Measurements from ENCODE around the gene ADAM11. TPM values are rescaled to one million over a fixed set of nuclear protein-coding genes. Genes with fewer than 3 reads are reported as not detected.

ADAM11 gene
- total and polyA plus RNA-seq, 2 of the 13 experiments (the other 11 are each of a cell fraction or from before 2014, with no cell fraction given), result 0.38 to 0.91 TPM

- H3K27me3 ChIP-seq (ENCODE audit: control insufficient read depth in 1 of 2, insufficient read depth in 2 of 2, low read length in 2 of 2), result peaks cover 3 to 38% of the 10 kb centered on the region in 2 experiments
- in situ Hi-C loops (cut with HindIII; ENCODE audit: extremely low pct_ligation_motif_present, low pct_unique_long_range_greater_than_20kb), result no loop called here
- no peak overlapping the region for H3K9ac ChIP-seq (ENCODE audit: insufficient read depth, low read depth, low read length)
- intact Hi-C loops (cut with micrococcal nuclease; ENCODE audit: unreplicated experiment), result no loop called here
- H4K20me1 ChIP-seq (ENCODE audit: insufficient read depth, low read length), result no peaks in the 10 kb centered on the region
- FAIRE-seq (no peak), DNase-seq (ENCODE audit: low spot score) (no peak), ATAC-seq (no peak)
- H3K9me3 ChIP-seq (ENCODE audit: low read length), result no peaks in the 10 kb centered on the region
- H3K36me3 ChIP-seq (replicated peaks in 1 of 2; ENCODE audit: control insufficient read depth in 1 of 2, insufficient read depth in 2 of 2, low read length in 2 of 2), result no peaks in the 10 kb centered on the region
- no peak for TF ChIP-seq ZNF280D (CRISPR knock-in tag; IDR thresholded peaks at IDR 0.05)
- TF ChIP-seq ZFP41 (CRISPR knock-in tag; IDR thresholded peaks at IDR 0.05; ENCODE audit: borderline replicate concordance), result no peak
- TF ChIP-seq POLR2AphosphoS2 (IDR thresholded peaks at IDR 0.05; ENCODE audit: low read depth, low read length), result no peak
- no peak for TF ChIP-seq ZNF136 (CRISPR knock-in tag; IDR thresholded peaks at IDR 0.05; ENCODE audit: low read depth)
- no peak for TF ChIP-seq EZH2 (conservative IDR thresholded peaks at IDR 0.05; ENCODE audit: low read depth, low read length)
- no peak for TF ChIP-seq KDM6A (CRISPR knock-in tag; IDR thresholded peaks at IDR 0.05; ENCODE audit: low read depth)
- no peak for TF ChIP-seq ZBTB8A (CRISPR knock-in tag; IDR thresholded peaks at IDR 0.05; ENCODE audit: borderline replicate concordance, low read depth)
- no peak for TF ChIP-seq ZNF354B (CRISPR knock-in tag; IDR thresholded peaks at IDR 0.05)
- no peak for TF ChIP-seq ZNF367 (CRISPR knock-in tag; IDR thresholded peaks at IDR 0.05; ENCODE audit: borderline replicate concordance)
- no peak for TF ChIP-seq ARNT (IDR thresholded peaks at IDR 0.05)
- ChIA-PET POLR2A (no interaction called here), CTCF (ENCODE audit: low intra/inter-chr PET ratio, low total read pairs) (interaction anchor here (1.1 kb wide), 1 partner anchor 52 kb away, joined by 4 read pairs; no protein-coding TSS in a partner anchor)
- H3K4me2 ChIP-seq (ENCODE audit: low read depth, low read length), result peak overlapping the region; percentile 84
- H3K4me3 ChIP-seq (replicated peaks in 1 of 3; ENCODE audit: insufficient read depth in 1 of 3, low read depth in 2 of 3, low read length in 3 of 3), result no peak overlapping the region
- H3K27ac ChIP-seq (ENCODE audit: extremely low read length, insufficient read depth, low read length), result no peak overlapping the region
- H3K79me2 ChIP-seq (ENCODE audit: insufficient read depth, low read length), result no peaks in the 10 kb centered on the region
- WGBS (ENCODE audit: low lambda C conversion rate), result 56% methylated on average over 11 of the region's 12 CpGs
- peaks cover 31% of the 10 kb centered on the region for H3K4me1 ChIP-seq (ENCODE audit: insufficient read depth, low read length)
- BruUV-seq (replicated peaks), result no TSS peak
- H2AFZ ChIP-seq (ENCODE audit: low read length), result no peak overlapping the region
Measured at GRCh38 chr17:44831371-44831770, 72.6 kb downstream of the ADAM11 start.

Small RNA genes lying within 50 kb of the gene (small RNA-seq; reads per million reads assigned to genes)
- gene RN7SL819P (ENCODE audit: insufficient read depth in 2 of 3, insufficient read length in 3 of 3, low read depth in 2 of 3, low replicate concordance in 1 of 3), result 0 reads per million in 3 experiments

Other genes starting within 250 kb of the ADAM11 start
- 0.13 TPM in 1 of 2 replicates, not detected in the other for gene FZD2, start 201.5 kb upstream of the ADAM11 start, total RNA-seq (2016; rRNA removed; fragmentation: Illumina TruSeq; extraction: Trizol)
- 0.07 and 0.10 TPM in 2 replicates for gene FZD2, start 201.5 kb upstream of the ADAM11 start, polyA plus RNA-seq (2011; rRNA removed)
- 0.07 and 0.15 TPM in 2 replicates for gene MEIOC, start 102.5 kb upstream of the ADAM11 start, total RNA-seq (2016; rRNA removed; fragmentation: Illumina TruSeq; extraction: Trizol)
- 0.04 TPM in 1 of 2 replicates, not detected in the other for gene MEIOC, start 102.5 kb upstream of the ADAM11 start, polyA plus RNA-seq (2011; rRNA removed)
- 94.8 and 116 TPM in 2 replicates for gene CCDC43, start 69.2 kb upstream of the ADAM11 start, total RNA-seq (2016; rRNA removed; fragmentation: Illumina TruSeq; extraction: Trizol)
- gene CCDC43, start 69.2 kb upstream of the ADAM11 start, polyA plus RNA-seq (2011; rRNA removed), result 12.4 and 17.5 TPM in 2 replicates
- gene DBF4B, start 50.3 kb upstream of the ADAM11 start, total RNA-seq (2016; rRNA removed; fragmentation: Illumina TruSeq; extraction: Trizol), result 9.0 and 11.7 TPM in 2 replicates
- gene DBF4B, start 50.3 kb upstream of the ADAM11 start, polyA plus RNA-seq (2011; rRNA removed), result 11.0 and 13.2 TPM in 2 replicates
- 1.7 and 2.0 TPM in 2 replicates for gene GJC1, start 71.3 kb downstream of the ADAM11 start, total RNA-seq (2016; rRNA removed; fragmentation: Illumina TruSeq; extraction: Trizol)
- gene GJC1, start 71.3 kb downstream of the ADAM11 start, polyA plus RNA-seq (2011; rRNA removed), result 1.2 and 1.7 TPM in 2 replicates
- not detected in 2 replicates for gene HIGD1B, start 88.9 kb downstream of the ADAM11 start, total RNA-seq (2016; rRNA removed; fragmentation: Illumina TruSeq; extraction: Trizol)
- gene HIGD1B, start 88.9 kb downstream of the ADAM11 start, polyA plus RNA-seq (2011; rRNA removed), result not detected in 2 replicates
- gene EFTUD2, start 140.5 kb downstream of the ADAM11 start, total RNA-seq (2016; rRNA removed; fragmentation: Illumina TruSeq; extraction: Trizol), result 137 and 310 TPM in 2 replicates
- 107 and 111 TPM in 2 replicates for gene EFTUD2, start 140.5 kb downstream of the ADAM11 start, polyA plus RNA-seq (2011; rRNA removed)
- gene GFAP, start 156.5 kb downstream of the ADAM11 start, total RNA-seq (2016; rRNA removed; fragmentation: Illumina TruSeq; extraction: Trizol), result 0.11 and 0.35 TPM in 2 replicates
- 0.16 and 0.29 TPM in 2 replicates for gene GFAP, start 156.5 kb downstream of the ADAM11 start, polyA plus RNA-seq (2011; rRNA removed)
- 14.5 and 15.3 TPM in 2 replicates for gene KIF18B, start 188.8 kb downstream of the ADAM11 start, total RNA-seq (2016; rRNA removed; fragmentation: Illumina TruSeq; extraction: Trizol)
- gene KIF18B, start 188.8 kb downstream of the ADAM11 start, polyA plus RNA-seq (2011; rRNA removed), result 13.2 and 15.2 TPM in 2 replicates
- 0.11 TPM in 1 of 2 replicates, not detected in the other for gene C1QL1, start 209.3 kb downstream of the ADAM11 start, total RNA-seq (2016; rRNA removed; fragmentation: Illumina TruSeq; extraction: Trizol)
- 0.07 and 0.11 TPM in 2 replicates for gene C1QL1, start 209.3 kb downstream of the ADAM11 start, polyA plus RNA-seq (2011; rRNA removed)